ENCODE results near the gene LHPP. TPM values are rescaled to one million over a fixed set of nuclear protein-coding genes. Genes with fewer than 3 reads are reported as not detected.
A peak's percentile ranks its signal among the peaks of the same experiment; 100 is the strongest.

LHPP gene
- total and polyA plus RNA-seq, 8 donors: 12.2 to 26.8 (median 15.0) TPM

DNA sequence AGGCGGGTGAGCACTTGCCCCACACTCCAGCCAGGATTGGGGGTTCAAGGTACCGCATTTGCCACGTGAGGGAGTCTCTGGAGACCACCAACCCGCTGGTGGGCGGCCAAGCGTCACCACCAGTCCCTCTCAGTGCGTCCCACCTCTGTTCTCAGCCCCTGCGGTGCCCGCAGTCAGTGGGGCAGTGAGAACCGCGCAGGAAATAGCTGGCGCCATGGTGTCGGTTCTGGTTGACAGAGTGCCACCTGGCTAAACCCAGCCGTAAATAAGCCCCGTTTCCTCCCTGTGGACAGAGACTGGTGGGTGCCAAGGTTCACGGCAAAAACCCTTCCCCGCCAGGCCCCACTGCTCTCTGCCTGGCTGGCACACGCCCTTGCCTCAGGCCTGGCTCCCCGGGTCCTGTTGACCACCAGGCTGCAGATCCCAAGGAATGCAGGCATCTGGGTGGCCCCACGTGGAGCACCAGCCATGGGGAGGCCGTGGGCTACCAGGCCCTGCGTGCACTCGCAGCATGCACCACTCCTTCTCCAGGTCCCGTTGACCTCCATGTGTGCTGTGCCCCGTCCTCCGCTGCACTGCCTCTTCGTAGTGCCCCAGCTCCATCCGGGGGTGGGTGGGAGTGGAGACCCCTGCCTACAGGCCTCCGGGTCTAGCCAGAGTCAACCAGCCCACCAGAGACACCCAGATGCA lies 140.0 kb downstream of the LHPP start:
- Histone ChIP-seq H3K9me3 (no peaks in the 10 kb centered on the region), H3K36me3 (no peaks in the 10 kb centered on the region), H3K27me3 (no peaks in the 10 kb centered on the region), H3K4me3 (no peak overlapping the region), H3K4me1 (peaks cover 0 to under 1% of the 10 kb centered on the region in 2 donors), H3K27ac (no peak overlapping the region)
- TF ChIP-seq, protein P1, sequence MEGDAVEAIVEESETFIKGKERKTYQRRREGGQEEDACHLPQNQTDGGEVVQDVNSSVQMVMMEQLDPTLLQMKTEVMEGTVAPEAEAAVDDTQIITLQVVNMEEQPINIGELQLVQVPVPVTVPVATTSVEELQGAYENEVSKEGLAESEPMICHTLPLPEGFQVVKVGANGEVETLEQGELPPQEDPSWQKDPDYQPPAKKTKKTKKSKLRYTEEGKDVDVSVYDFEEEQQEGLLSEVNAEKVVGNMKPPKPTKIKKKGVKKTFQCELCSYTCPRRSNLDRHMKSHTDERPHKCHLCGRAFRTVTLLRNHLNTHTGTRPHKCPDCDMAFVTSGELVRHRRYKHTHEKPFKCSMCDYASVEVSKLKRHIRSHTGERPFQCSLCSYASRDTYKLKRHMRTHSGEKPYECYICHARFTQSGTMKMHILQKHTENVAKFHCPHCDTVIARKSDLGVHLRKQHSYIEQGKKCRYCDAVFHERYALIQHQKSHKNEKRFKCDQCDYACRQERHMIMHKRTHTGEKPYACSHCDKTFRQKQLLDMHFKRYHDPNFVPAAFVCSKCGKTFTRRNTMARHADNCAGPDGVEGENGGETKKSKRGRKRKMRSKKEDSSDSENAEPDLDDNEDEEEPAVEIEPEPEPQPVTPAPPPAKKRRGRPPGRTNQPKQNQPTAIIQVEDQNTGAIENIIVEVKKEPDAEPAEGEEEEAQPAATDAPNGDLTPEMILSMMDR (IDR thresholded peaks at IDR 0.05): no peak
- ATAC-seq (no peak), DNase-seq (peak in 1 of 4 donors; percentile 59)
- intact Hi-C loops (cut with DNase I): no loop called here

DNA sequence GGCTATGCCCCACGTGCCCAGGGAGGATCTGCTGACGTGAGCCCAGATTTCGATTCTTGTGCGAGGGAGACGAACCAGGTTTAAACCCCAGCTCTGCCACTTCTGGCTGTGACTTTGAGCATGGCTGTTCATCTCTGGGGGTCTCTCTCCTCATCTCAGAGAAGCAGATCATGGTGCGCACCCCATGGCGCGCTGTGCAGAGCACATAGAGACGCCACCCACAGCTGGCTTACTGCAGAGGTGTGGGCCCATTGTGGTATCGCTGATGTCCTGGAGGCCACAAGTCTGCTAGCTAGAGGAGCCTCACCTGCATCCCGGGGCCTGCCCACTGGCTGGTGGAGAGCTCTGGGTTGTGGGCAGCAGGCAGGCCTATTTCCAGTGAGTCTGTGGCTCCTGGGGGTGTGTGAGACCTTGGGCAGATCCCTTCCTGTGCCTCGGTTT lies 140.5 kb downstream of the LHPP start:
- Histone ChIP-seq H3K9me3 (no peaks in the 10 kb centered on the region), H3K27me3 (no peaks in the 10 kb centered on the region), H3K4me1 (peaks cover 0 to 5% of the 10 kb centered on the region in 2 donors), H3K27ac (no peak overlapping the region), H3K4me3 (no peak overlapping the region), H3K36me3 (no peaks in the 10 kb centered on the region)
- intact Hi-C loops (cut with DNase I): no loop called here
- TF ChIP-seq, protein P1 (IDR thresholded peaks at IDR 0.05): no peak
- ATAC-seq (no peak), DNase-seq (peak in 1 of 4 donors; percentile 54)

DNA sequence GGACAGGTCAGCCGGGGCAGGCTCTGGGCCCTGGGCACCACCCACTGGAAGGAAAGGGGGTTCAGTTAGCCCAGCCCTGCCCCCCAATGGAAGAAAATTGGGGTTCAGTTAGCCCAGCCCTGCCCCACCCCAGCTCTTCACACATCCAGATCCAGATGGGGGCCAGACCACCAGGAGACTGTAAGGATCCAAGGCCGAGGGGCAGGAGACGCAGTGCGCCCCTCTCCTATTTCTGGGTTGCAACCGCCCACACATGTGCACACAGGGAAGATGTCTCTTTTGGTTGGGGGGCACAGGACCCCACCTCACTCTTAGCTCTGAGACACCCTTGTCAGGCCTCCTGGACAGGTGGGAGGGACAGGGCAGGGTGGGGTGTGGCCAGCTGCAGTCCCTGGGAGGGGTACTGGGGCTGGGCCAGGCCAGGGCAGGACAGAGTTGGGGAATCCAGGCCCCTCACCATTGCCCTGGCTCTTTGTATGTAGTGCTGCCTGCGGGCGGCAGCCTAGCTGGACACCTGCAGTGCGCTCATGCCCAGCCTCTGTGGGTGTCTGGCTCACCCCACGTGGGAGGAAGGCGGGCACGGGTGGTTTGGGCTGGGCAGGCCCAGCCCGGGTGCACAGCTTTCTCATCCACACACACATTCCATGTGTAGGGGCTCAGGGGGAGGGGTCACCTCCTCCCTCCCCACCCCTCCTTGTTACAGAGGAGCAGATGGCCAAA lies 141.2 kb downstream of the LHPP start:
- intact Hi-C loops (cut with DNase I): no loop called here
- Histone ChIP-seq H3K27me3 (no peaks in the 10 kb centered on the region), H3K27ac (no peak overlapping the region), H3K9me3 (no peaks in the 10 kb centered on the region), H3K36me3 (no peaks in the 10 kb centered on the region), H3K4me1 (peaks cover 0 to 5% of the 10 kb centered on the region in 2 donors), H3K4me3 (no peak overlapping the region)
- TF ChIP-seq, protein P1 (IDR thresholded peaks at IDR 0.05): no peak
- ATAC-seq (no peak), DNase-seq (peak in 1 of 4 donors; percentile 72)

DNA sequence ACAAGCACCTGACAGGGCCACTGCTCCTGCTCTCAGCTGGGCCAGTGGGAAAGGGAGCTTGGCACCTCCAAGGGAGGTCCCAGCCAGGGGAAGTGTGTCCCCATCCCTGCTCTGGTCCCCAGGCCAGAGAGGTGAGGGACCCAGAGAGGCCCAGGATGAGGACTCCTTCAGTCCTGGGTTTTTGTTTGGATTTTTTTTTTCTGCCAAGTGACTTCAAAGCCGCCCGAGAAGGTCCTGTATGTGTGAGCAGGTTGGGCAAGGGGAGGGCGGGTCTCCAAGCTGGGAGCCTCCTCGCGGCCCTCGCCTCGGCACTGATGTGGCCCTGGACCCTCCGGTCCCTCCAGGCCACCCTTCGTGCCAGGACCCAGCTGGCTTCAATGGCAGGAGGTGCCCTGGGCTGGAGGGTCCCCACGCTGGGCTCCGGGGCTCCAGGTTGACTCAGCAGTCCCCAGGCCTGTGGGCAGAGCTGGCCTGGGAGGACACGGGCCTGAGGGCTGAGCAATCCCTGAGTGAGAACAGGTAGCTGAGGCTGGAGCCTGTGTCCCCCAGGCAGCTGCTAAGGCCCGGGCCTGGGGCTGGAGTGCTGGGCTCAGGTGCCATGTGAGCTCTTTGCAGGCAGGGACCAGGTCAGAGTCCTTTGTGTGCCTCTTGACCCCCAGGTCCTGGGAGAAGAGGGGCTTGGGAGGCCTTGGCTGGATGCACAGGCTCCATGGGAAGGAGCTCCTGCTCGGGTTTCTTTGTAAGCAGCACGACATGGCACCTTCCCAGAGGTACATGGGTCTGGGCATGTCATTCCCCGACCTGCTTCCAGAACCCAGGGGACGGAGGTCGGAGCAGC lies 142.0 kb downstream of the LHPP start:
- peaks cover 0 to 5% of the 10 kb centered on the region in 2 donors for H3K4me1 ChIP-seq
- H3K9me3 ChIP-seq: no peaks in the 10 kb centered on the region
- intact Hi-C loops (cut with DNase I): no loop called here
- TF ChIP-seq, protein P1 (IDR thresholded peaks at IDR 0.05): no peak
- H3K36me3 ChIP-seq: no peaks in the 10 kb centered on the region
- H3K27me3 ChIP-seq: no peaks in the 10 kb centered on the region
- ATAC-seq (no peak), DNase-seq (peak in 1 of 4 donors; percentile 67)
- H3K4me3 ChIP-seq: no peak overlapping the region
- H3K27ac ChIP-seq: no peak overlapping the region

Data from left lung (tissue), 10 donors.